ENCODE data around the gene DHX35.

The DHX35 gene

GRCh38 chr20:39040116-39040515 is 78.0 kb downstream of the DHX35 start:
- peaks cover 13% of the 10 kb centered on the region for H3K4me1 ChIP-seq (ENCODE audit: insufficient read depth, poor library complexity, severe bottlenecking)
- DNase-seq (ENCODE audit: low spot score), result no peak
- no peak overlapping the region for H3K27ac ChIP-seq (ENCODE audit: poor library complexity, severe bottlenecking)
- ATAC-seq (ENCODE audit: low read depth), result no peak
- peaks cover 59% of the 10 kb centered on the region for H3K36me3 ChIP-seq (ENCODE audit: low read depth)
- no peaks in the 10 kb centered on the region for H3K9me3 ChIP-seq (ENCODE audit: severe bottlenecking)
- no peaks in the 10 kb centered on the region for H3K27me3 ChIP-seq (ENCODE audit: insufficient read depth, poor library complexity, severe bottlenecking)
- H3K4me3 ChIP-seq (ENCODE audit: severe bottlenecking), result no peak overlapping the region
- TF ChIP-seq, protein P1, sequence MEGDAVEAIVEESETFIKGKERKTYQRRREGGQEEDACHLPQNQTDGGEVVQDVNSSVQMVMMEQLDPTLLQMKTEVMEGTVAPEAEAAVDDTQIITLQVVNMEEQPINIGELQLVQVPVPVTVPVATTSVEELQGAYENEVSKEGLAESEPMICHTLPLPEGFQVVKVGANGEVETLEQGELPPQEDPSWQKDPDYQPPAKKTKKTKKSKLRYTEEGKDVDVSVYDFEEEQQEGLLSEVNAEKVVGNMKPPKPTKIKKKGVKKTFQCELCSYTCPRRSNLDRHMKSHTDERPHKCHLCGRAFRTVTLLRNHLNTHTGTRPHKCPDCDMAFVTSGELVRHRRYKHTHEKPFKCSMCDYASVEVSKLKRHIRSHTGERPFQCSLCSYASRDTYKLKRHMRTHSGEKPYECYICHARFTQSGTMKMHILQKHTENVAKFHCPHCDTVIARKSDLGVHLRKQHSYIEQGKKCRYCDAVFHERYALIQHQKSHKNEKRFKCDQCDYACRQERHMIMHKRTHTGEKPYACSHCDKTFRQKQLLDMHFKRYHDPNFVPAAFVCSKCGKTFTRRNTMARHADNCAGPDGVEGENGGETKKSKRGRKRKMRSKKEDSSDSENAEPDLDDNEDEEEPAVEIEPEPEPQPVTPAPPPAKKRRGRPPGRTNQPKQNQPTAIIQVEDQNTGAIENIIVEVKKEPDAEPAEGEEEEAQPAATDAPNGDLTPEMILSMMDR (IDR thresholded peaks at IDR 0.05; ENCODE audit: poor library complexity, severe bottlenecking), result no peak

GRCh38 chr20:39041067-39041466 is 78.9 kb downstream of the DHX35 start:
- peak; percentile 78 for DNase-seq (ENCODE audit: low spot score)
- no peaks in the 10 kb centered on the region for H3K9me3 ChIP-seq (ENCODE audit: severe bottlenecking)
- no peak overlapping the region for H3K27ac ChIP-seq (ENCODE audit: poor library complexity, severe bottlenecking)
- no peak overlapping the region for H3K4me3 ChIP-seq (ENCODE audit: severe bottlenecking)
- H3K4me1 ChIP-seq (ENCODE audit: insufficient read depth, poor library complexity, severe bottlenecking), result peaks cover 13% of the 10 kb centered on the region
- no peak for ATAC-seq (ENCODE audit: low read depth)
- H3K27me3 ChIP-seq (ENCODE audit: insufficient read depth, poor library complexity, severe bottlenecking), result no peaks in the 10 kb centered on the region
- TF ChIP-seq, protein P1 (IDR thresholded peaks at IDR 0.05; ENCODE audit: poor library complexity, severe bottlenecking), result no peak
- H3K36me3 ChIP-seq (ENCODE audit: low read depth), result peaks cover 50% of the 10 kb centered on the region

DNA sequence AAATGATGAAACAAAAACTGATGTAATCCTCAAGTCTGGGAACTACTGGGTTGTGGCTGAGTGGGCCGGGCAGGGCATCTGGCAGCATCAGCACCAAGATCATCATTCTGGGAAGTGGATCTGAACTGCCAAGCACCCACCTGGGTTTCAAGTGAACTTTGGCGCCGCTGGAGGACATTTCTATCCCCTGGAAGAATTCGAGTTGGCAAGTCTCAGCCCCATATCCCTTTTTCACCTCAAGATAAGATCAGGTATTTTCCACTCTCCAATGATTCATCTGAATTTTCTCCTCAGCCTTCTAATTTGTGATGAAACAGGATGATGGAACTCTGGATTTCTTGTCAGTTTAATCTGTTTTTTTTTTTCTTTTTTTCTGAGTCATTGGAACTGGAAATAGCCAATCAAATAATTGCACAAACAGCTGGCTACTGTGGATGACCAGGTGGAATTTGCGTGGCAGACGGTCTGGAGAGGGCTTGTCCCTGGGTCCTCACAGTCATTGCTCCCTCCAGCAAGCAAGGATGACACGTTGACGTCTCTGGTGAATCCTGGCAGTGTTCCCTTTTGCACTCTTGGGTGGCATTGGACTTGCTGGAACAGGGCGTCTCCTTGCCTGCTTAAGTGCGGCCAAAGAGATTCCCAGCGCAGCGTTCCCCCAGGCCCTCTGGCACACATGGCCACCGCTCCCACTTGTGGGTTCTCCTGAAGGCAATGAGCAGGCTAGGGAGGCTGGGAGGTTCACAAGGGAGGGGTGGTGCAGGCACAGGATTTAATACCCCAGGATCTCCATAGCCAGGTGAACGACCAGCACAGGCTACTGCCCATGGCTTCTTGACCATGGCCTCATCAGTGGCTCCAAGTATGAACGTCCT is 80.4 kb downstream of the DHX35 start:
- Histone ChIP-seq H3K4me3 (ENCODE audit: severe bottlenecking) (no peak overlapping the region), H3K27ac (ENCODE audit: poor library complexity, severe bottlenecking) (peak overlapping the region; percentile 33), H3K4me1 (ENCODE audit: insufficient read depth, poor library complexity, severe bottlenecking) (peaks cover 13% of the 10 kb centered on the region), H3K36me3 (ENCODE audit: low read depth) (peaks cover 39% of the 10 kb centered on the region), H3K27me3 (ENCODE audit: insufficient read depth, poor library complexity, severe bottlenecking) (no peaks in the 10 kb centered on the region), H3K9me3 (ENCODE audit: severe bottlenecking) (no peaks in the 10 kb centered on the region)
- DNase-seq (ENCODE audit: low spot score), result peak; percentile 78
- TF ChIP-seq, protein P1 (IDR thresholded peaks at IDR 0.05; ENCODE audit: poor library complexity, severe bottlenecking), result no peak
- peak; percentile 56 for ATAC-seq (ENCODE audit: low read depth)

DNA sequence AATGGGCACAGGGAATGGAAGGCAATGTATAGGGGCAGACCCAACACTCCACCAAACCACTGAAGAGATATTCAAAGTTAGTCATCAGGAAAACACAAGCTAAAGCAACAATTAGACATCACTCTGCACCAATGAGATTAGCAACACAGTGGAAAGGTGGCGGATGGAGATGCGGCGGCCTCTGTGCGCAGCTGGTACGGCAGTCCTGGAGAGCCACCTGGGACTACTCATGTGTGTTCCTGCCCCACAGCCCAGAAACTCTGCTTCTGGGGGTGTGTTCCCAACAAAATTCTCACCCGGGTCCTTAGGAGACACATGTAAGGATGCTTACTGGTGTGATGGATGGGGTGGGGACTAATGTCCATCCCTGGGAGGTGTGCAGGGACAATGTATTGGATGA is 82.4 kb downstream of the DHX35 start:
- TF ChIP-seq, protein P1 (IDR thresholded peaks at IDR 0.05; ENCODE audit: poor library complexity, severe bottlenecking), result no peak
- Histone ChIP-seq H3K27ac (ENCODE audit: poor library complexity, severe bottlenecking) (no peak overlapping the region), H3K36me3 (ENCODE audit: low read depth) (peaks cover 19% of the 10 kb centered on the region), H3K4me3 (ENCODE audit: severe bottlenecking) (no peak overlapping the region), H3K9me3 (ENCODE audit: severe bottlenecking) (no peaks in the 10 kb centered on the region), H3K27me3 (ENCODE audit: insufficient read depth, poor library complexity, severe bottlenecking) (no peaks in the 10 kb centered on the region), H3K4me1 (ENCODE audit: insufficient read depth, poor library complexity, severe bottlenecking) (peaks cover 13% of the 10 kb centered on the region)
- peak; percentile 66 for DNase-seq (ENCODE audit: low spot score)
- no peak for ATAC-seq (ENCODE audit: low read depth)

- DNase-seq (ENCODE audit: low spot score), result peak; percentile 68
- Histone ChIP-seq H3K4me3 (ENCODE audit: severe bottlenecking) (no peak overlapping the region), H3K27ac (ENCODE audit: poor library complexity, severe bottlenecking) (no peak overlapping the region), H3K27me3 (ENCODE audit: insufficient read depth, poor library complexity, severe bottlenecking) (no peaks in the 10 kb centered on the region), H3K4me1 (ENCODE audit: insufficient read depth, poor library complexity, severe bottlenecking) (peaks cover 13% of the 10 kb centered on the region), H3K36me3 (ENCODE audit: low read depth) (peaks cover 10% of the 10 kb centered on the region), H3K9me3 (ENCODE audit: severe bottlenecking) (no peaks in the 10 kb centered on the region)
- ATAC-seq (ENCODE audit: low read depth), result no peak
- TF ChIP-seq, protein P1 (IDR thresholded peaks at IDR 0.05; ENCODE audit: poor library complexity, severe bottlenecking), result no peak
These were observed 83.5 kb downstream of the DHX35 start for GRCh38 chr20:39045676-39046075.

Data from RWPE2 (cell line).